HepG2 (cell line): ENCODE results near the gene TEKT5.

Experiments used
- AGO1 ChIP-seq: fragments of 200-400 bp; formaldehyde crosslinking; IDR thresholded peaks from 2 replicates; pipeline ENCODE4 v1.6.1; 2017; ENCODE audit warnings: mild to moderate bottlenecking, low read depth, low read length, moderate library complexity; ENCODE audit not compliant: poor library complexity, severe bottlenecking
- BRD4 ChIP-seq: sonication (generic); formaldehyde crosslinking; IDR thresholded peaks from 2 replicates; pipeline ENCODE4 v1.4.0; 2020; ENCODE audit warnings: missing genetic modification reagents
- DBP ChIP-seq: sonication (generic); formaldehyde crosslinking; IDR thresholded peaks from 2 replicates; pipeline ENCODE4 v1.4.0; 2020; ENCODE audit warnings: missing genetic modification reagents; ENCODE audit errors: not compliant biosample characterization
- EP300 ChIP-seq, 3 experiments: sonication (generic) in 1 of 3; formaldehyde crosslinking in 1 of 3; IDR thresholded peaks; 2 replicates each; pipeline versions ENCODE4 v1.5.1 to v1.6.1; 2011 to 2020; ENCODE audit warnings: low read depth in 2 of 3, low read length in 2 of 3, borderline replicate concordance in 1 of 3, improper control_type of control experiment in 1 of 3, mild to moderate bottlenecking in 1 of 3, missing genetic modification reagents in 1 of 3, moderate library complexity in 1 of 3
- MXI1 ChIP-seq: IDR thresholded peaks from 3 replicates; pipeline ENCODE4 v1.6.1; 2012; ENCODE audit warnings: low read depth, low read length, inconsistent platforms, borderline replicate concordance
- MZF1 ChIP-seq: sonication (generic); formaldehyde crosslinking; IDR thresholded peaks from 2 replicates; pipeline ENCODE4 v1.8.1; 2023; ENCODE audit warnings: mild to moderate bottlenecking, missing genetic modification reagents, borderline replicate concordance
- NCOA1 ChIP-seq: sonication (generic); formaldehyde crosslinking; IDR thresholded peaks from 2 replicates; pipeline ENCODE4 v1.9.0; 2021; ENCODE audit warnings: missing genetic modification reagents
- RAD21 ChIP-seq: fragments of 450-650 bp; formaldehyde crosslinking; IDR thresholded peaks from 2 replicates; pipeline ENCODE4 v1.5.0; 2020; ENCODE audit warnings: mild to moderate bottlenecking
- TF ChIP-seq, protein P1 (sequence below), 2 experiments: sonication (generic) in 1 of 2; formaldehyde crosslinking in 1 of 2; IDR thresholded peaks; 2 replicates each; pipeline versions ENCODE4 v1.5.1 to v1.6.1; 2011 to 2020; ENCODE audit warnings: borderline replicate concordance in 1 of 2, low read depth in 1 of 2, low read length in 1 of 2, mild to moderate bottlenecking in 1 of 2, missing genetic modification reagents in 1 of 2, moderate library complexity in 1 of 2
- TF ChIP-seq, protein P2 (sequence below): sonication (generic); formaldehyde crosslinking; IDR thresholded peaks from 2 replicates; pipeline ENCODE4 v1.5.0; 2020; ENCODE audit warnings: mild to moderate bottlenecking, missing genetic modification reagents

- TF ChIP-seq BRD4 (no peak), MXI1 (no peak), NCOA1 (CRISPR knock-in tag) (no peak), EP300 (IDR thresholded peaks at IDR 0.05; ENCODE audit: low read depth in 2 of 2, low read length in 2 of 2) (no peak), EP300 (CRISPR knock-in tag; IDR thresholded peaks at IDR 0.05; ENCODE audit: borderline replicate concordance) (no peak), RAD21 (CRISPR knock-in tag) (no peak), AGO1 (no peak), MZF1 (CRISPR knock-in tag) (no peak), DBP (CRISPR knock-in tag) (no peak)
- TF ChIP-seq, protein P1, sequence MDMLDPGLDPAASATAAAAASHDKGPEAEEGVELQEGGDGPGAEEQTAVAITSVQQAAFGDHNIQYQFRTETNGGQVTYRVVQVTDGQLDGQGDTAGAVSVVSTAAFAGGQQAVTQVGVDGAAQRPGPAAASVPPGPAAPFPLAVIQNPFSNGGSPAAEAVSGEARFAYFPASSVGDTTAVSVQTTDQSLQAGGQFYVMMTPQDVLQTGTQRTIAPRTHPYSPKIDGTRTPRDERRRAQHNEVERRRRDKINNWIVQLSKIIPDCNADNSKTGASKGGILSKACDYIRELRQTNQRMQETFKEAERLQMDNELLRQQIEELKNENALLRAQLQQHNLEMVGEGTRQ (IDR thresholded peaks at IDR 0.05; ENCODE audit: low read depth, low read length), result no peak
- TF ChIP-seq, protein P1 (CRISPR knock-in tag; IDR thresholded peaks at IDR 0.05; ENCODE audit: borderline replicate concordance), result no peak
- TF ChIP-seq, protein P2, sequence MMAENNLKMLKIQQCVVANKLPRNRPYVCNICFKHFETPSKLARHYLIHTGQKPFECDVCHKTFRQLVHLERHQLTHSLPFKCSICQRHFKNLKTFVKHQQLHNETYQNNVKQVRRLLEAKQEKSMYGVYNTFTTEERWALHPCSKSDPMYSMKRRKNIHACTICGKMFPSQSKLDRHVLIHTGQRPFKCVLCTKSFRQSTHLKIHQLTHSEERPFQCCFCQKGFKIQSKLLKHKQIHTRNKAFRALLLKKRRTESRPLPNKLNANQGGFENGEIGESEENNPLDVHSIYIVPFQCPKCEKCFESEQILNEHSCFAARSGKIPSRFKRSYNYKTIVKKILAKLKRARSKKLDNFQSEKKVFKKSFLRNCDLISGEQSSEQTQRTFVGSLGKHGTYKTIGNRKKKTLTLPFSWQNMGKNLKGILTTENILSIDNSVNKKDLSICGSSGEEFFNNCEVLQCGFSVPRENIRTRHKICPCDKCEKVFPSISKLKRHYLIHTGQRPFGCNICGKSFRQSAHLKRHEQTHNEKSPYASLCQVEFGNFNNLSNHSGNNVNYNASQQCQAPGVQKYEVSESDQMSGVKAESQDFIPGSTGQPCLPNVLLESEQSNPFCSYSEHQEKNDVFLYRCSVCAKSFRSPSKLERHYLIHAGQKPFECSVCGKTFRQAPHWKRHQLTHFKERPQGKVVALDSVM, result no peak
These were observed 6.4 kb downstream of the TEKT5 start for GRCh38 chr16:10688291-10688690.
